ENCODE data around the gene OSTM1. TPM values are rescaled to one million over a fixed set of nuclear protein-coding genes. Genes with fewer than 3 reads are reported as not detected.

OSTM1 gene
- total and polyA plus RNA-seq, 9 of the 15 experiments (the other 6 are each of a cell fraction or from before 2014, with no cell fraction given) = 5.6 to 29.5 (median 16.3) TPM

DNA sequence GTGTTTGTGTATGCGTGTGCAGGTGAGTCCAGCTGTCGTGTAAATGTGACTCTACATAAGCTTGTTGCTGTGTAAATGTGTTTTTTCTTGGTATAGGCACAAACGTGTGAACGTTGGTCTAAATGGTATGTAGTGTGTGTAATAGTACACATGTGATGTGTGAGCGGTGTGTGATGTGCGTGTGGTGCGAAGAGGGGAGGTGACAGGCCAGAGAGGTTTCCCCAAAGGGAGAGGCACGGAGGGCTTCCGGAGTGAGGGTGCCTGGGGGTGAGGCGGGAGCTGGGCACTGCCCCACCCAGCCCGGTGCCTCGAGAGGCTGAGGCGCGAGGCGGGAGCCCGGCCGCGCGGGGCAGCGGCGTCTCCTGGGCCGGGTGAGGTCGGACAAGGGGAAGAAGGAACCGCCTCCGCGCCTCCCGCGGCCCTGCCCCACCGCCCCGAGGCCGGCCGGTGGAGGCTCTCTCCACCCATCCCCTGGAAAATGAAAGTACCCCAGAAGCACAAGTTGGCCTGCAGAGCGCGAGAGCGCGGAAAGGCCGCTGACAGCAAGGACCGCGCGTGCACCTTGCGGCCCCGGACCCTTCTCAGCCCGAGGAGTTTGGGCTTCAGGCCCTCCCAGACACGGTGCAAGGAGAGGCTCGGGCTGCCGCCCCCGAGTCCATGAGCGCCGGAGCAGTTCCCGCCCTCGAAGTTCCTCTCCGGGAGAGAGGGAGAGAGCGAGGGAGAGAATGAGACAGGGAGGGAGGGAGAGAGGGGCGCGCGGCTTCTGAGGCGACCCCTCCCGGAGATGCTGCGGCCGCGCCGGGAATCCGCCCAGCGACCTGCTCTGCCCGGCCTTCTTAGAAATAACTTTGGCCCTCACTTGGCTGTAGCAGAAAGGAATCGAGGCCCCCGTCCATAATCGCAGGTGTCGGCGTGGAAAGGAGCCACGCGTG lies 43.2 kb upstream of the OSTM1 start:
- CTCF ChIA-PET (ENCODE audit: low intra/inter-chr PET ratio) = interaction anchor here (1.1 kb wide), 1 partner anchor 408 kb away, joined by 3 read pairs; no protein-coding TSS in a partner anchor
- no TSS peak for BruUV-seq (replicated peaks)
- TF ChIP-seq NR3C1 (CRISPR knock-in tag; IDR thresholded peaks at IDR 0.05) = no peak
- no peak for TF ChIP-seq TAF15 (IDR thresholded peaks at IDR 0.05; ENCODE audit: low read depth, low read length)
- TF ChIP-seq RBFOX2 (IDR thresholded peaks at IDR 0.05; ENCODE audit: low read depth, low read length) = no peak
- TF ChIP-seq PCBP1 (IDR thresholded peaks at IDR 0.05; ENCODE audit: low read depth, low read length, poor library complexity, severe bottlenecking) = peak; percentile 52
- no peak for TF ChIP-seq ATF7 (IDR thresholded peaks at IDR 0.05)
- TF ChIP-seq, protein P1, sequence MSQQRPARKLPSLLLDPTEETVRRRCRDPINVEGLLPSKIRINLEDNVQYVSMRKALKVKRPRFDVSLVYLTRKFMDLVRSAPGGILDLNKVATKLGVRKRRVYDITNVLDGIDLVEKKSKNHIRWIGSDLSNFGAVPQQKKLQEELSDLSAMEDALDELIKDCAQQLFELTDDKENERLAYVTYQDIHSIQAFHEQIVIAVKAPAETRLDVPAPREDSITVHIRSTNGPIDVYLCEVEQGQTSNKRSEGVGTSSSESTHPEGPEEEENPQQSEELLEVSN (IDR thresholded peaks at IDR 0.05; ENCODE audit: borderline replicate concordance in 1 of 2, extremely low read depth in 1 of 2, insufficient read depth in 1 of 2, insufficient read length in 1 of 2, low read depth in 1 of 2, low read length in 1 of 2, poor library complexity in 1 of 2, severe bottlenecking in 1 of 2) = peak; percentile 28 to 66
- TF ChIP-seq FIP1L1 (IDR thresholded peaks at IDR 0.05; ENCODE audit: low read depth, low read length, poor library complexity, severe bottlenecking) = no peak
- no peak for TF ChIP-seq DIDO1 (tag; IDR thresholded peaks at IDR 0.05; ENCODE audit: low read depth)
- no peak for TF ChIP-seq ZNF764 (CRISPR knock-in tag; IDR thresholded peaks at IDR 0.05; ENCODE audit: low read depth)
- no peak for TF ChIP-seq RBM17 (IDR thresholded peaks at IDR 0.05; ENCODE audit: borderline replicate concordance, low read depth, low read length)
- no peak for TF ChIP-seq LARP7 (IDR thresholded peaks at IDR 0.05)
- no peak for TF ChIP-seq CREM (IDR thresholded peaks at IDR 0.05; ENCODE audit: low read depth)
- peak; percentile 70; the same call in 1 of the 2 replicates for TF ChIP-seq L3MBTL2 (IDR thresholded peaks at IDR 0.05)

More for the DNA sequence above, 43.2 kb upstream of the OSTM1 start:
- Histone ChIP-seq H3K4me3 (peak overlapping the region; percentile 15; the same call in 1 of the 2 replicates), H3K79me2 (ENCODE audit: control insufficient read depth, insufficient read depth, low read length) (no peaks in the 10 kb centered on the region), H4K20me1 (replicated peaks; ENCODE audit: control insufficient read depth, insufficient read depth, low read length) (no peaks in the 10 kb centered on the region), H3K4me1 (replicated peaks in 1 of 2; ENCODE audit: control insufficient read depth in 2 of 2, insufficient read depth in 2 of 2, low read length in 2 of 2) (peaks cover 0 to 35% of the 10 kb centered on the region in 2 experiments; a peak in 3 of 5 replicates), H3K9me3 (replicated peaks; ENCODE audit: control insufficient read depth, insufficient read depth, low read depth, low read length) (no peaks in the 10 kb centered on the region), H3K27ac (ENCODE audit: extremely low read depth, low read depth, low read length) (no peak overlapping the region), H2AFZ (ENCODE audit: low read depth, low read length) (0 out of 2 replicates have a peak overlapping the region, but pooled peaks have one; percentile 18), H3K27me3 (ENCODE audit: control insufficient read depth in 2 of 2, insufficient read depth in 2 of 2, low read length in 2 of 2) (peaks cover 13 to 58% of the 10 kb centered on the region in 2 experiments; a peak in 4 of 5 replicates), H3K36me3 (ENCODE audit: control insufficient read depth, insufficient read depth, low read length) (no peaks in the 10 kb centered on the region), H3K4me2 (ENCODE audit: insufficient read depth, low read length) (no peak overlapping the region; the same call in 1 of the 2 replicates), H3K9ac (ENCODE audit: insufficient read depth in 1 of 2, low read depth in 2 of 2, low read length in 2 of 2) (peak overlapping the region in 1 of 2 experiments; percentile 42; a peak in 2 of 4 replicates), H3K9me1 (ENCODE audit: control insufficient read depth, insufficient read depth, low read length) (no peaks in the 10 kb centered on the region)
- peak; percentile 53 for ATAC-seq
- no peak for DNase-seq (ENCODE audit: extremely low read depth in 1 of 4, low spot score in 3 of 4)
- in situ Hi-C loops (cut with MboI) = no loop called here
- FAIRE-seq = no peak
- WGBS (ENCODE audit: insufficient coverage, low coverage, missing lambda C conversion rate) = 21% methylated on average over 47 of the region's 72 CpGs
- POLR2A ChIA-PET = no interaction called here
- intact Hi-C loops (cut with micrococcal nuclease) = loop anchor here (10.0 kb wide), 2 partner anchors 137 to 717 kb away; no protein-coding TSS in a partner anchor

Data from K562 (cell line).